ENCODE results near the gene FBXL13.

The FBXL13 gene

DNA sequence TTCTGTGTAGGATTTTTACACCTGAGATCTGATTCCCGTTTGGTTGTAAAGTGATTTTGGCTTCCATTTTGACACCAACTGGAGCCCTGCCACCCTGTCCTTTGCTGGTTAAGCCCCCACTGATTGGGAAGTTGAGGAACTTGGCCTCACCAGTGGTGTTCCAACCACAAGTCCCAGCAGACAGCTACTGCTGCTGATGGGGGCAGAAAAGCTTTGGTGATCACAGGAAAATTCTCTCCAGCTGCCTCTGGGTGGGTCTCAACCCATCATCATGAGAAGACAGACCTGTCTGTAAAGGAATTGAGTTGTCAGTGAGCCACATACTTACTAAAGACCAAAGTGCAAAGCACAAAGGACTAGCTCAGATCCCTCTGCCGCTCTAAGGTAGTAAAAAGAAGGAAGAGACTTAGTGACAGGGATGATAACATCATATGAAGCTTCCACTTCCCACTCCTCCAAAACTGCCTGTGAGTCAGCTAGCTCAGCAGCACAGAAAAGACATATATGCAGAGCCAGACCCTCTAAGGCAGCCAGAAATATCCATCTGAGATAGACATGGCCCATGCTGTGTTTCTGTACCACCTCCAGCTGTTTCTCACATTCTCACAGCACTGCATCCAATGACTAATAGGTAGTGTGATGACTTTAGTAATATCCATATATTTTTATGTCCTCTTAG is 184.2 kb downstream of the FBXL13 start:
- TF ChIP-seq CTCF (IDR thresholded peaks at IDR 0.05; ENCODE audit: control insufficient read depth, extremely low read depth, insufficient read depth) = no peak
- no peak overlapping the region for H3K4me3 ChIP-seq (ENCODE audit: low read depth, low read length)
- no peak for DNase-seq (ENCODE audit: low read depth)

DNA sequence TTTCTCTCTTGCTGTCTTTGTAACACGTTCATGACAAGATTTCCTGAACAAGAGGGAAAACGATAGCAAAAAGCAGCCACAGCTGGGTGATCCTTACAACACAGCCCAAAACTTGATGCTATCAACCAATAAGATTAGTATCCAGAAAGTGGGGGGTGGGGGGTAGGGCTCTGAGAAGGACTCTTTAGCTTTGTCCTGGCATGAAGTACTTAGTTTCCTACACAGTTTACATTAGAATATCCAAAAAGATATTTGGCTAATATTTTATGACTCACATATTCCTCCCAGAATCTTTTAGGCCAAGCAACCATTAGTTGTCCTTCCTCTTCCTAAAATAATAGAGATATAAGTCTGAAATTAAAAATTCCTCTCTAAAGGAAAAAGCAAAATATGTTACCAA is 184.7 kb downstream of the FBXL13 start:
- TF ChIP-seq CTCF (IDR thresholded peaks at IDR 0.05; ENCODE audit: control insufficient read depth, extremely low read depth, insufficient read depth) = no peak
- DNase-seq (ENCODE audit: low read depth) = no peak

GRCh38 chr7:102888561-102889233 is 185.9 kb downstream of the FBXL13 start:
- no peak for DNase-seq (ENCODE audit: low read depth)
- no peak for TF ChIP-seq CTCF (IDR thresholded peaks at IDR 0.05; ENCODE audit: control insufficient read depth, extremely low read depth, insufficient read depth)
- H3K4me3 ChIP-seq (ENCODE audit: low read depth, low read length) = no peak overlapping the region

More for the DNA sequence above, 184.7 kb downstream of the FBXL13 start:
- no peak overlapping the region for H3K4me3 ChIP-seq (ENCODE audit: low read depth, low read length)

DNA sequence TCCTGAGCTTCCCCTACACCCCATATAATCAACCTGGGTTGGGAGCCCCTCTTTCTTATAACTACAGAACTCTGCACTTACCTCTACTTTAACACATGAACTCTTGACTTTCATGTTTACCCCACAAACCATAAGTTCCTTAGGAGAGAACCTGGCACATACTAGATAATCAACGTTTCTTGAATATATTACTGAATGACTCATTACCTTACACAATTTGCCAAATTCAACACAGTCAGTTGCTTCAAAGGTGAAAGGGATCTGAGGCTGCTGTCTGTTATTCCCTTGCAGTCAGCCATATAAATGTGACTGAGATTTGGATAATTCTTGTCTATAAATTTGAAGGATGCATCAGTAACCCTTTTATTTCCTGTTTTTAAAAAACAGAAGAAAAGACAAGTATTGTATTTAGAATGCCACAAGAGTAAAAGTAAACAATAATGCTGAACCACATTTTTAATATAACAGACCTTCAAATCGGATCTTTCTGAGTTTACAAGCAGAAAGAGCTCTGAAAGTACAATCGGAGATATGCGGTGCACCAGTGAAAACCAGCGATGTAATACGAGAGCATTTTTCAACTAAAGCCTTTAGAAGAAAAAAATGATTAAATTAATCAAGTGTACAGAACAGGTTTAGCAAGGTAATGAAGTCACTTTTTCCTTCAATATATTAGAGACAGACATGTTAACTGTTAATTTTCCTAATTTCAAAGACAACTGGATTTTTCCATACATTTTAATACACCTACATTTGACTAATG is 191.3 kb downstream of the FBXL13 start:
- H3K4me3 ChIP-seq (ENCODE audit: low read depth, low read length) = no peak overlapping the region
- no peak for TF ChIP-seq CTCF (IDR thresholded peaks at IDR 0.05; ENCODE audit: control insufficient read depth, extremely low read depth, insufficient read depth)
- peak; percentile 46 for DNase-seq (ENCODE audit: low read depth)

DNA sequence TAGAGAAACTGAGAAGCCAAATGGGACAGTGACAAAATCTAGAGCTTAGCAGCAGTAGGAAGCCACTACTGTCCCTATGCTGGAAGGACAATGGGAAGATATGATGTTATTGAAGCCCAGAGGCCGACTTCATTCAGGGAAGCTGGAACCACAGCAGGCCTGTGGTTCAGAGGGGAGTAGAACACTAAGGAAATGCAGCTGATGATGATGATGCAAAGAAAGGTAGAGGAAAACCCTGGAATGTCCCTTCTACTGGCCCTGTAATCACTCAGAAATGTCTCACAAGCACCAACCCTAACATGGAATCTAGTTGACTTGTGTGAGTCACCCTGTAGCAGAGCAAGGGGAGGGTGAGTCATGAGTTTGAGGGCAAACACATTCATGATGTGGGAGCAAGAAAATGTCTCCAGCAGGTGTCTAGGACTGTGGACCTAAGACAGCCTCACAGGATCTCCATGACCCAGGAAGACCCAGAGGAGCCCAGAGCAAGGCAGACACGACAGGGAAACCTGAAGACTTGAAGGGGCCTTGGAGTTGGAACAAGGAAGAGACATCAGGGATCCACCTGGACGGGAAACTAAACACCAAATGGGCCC is 198.8 kb downstream of the FBXL13 start:
- no peak for TF ChIP-seq CTCF (IDR thresholded peaks at IDR 0.05; ENCODE audit: control insufficient read depth, extremely low read depth, insufficient read depth)
- DNase-seq (ENCODE audit: low read depth) = no peak

DNA sequence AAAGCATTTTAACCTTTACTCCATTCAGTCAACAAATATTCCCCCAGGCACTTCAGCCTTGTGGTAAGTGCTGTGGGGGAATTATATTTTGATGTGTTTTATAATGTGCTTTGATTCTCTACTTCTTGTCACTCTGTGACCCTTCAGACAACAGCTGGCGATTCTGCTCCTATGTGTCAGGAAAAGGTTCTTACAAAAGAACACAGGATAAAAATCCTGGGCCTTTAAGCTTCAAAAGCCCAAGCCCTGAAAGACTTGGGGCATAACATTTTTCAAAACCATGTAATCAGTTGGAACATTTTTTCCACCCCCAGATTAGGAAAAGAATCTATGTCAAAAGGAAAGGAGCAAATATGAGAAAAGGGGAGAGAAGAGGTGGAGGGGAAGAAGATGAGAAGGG is 199.6 kb downstream of the FBXL13 start:
- no peak for TF ChIP-seq CTCF (IDR thresholded peaks at IDR 0.05; ENCODE audit: control insufficient read depth, extremely low read depth, insufficient read depth)
- DNase-seq (ENCODE audit: low read depth) = no peak
- H3K4me3 ChIP-seq (ENCODE audit: low read depth, low read length) = no peak overlapping the region

More for the DNA sequence above, 198.8 kb downstream of the FBXL13 start:
- H3K4me3 ChIP-seq (ENCODE audit: low read depth, low read length) = no peak overlapping the region
